ENCODE results near the gene PALD1.

The PALD1 gene

DNA sequence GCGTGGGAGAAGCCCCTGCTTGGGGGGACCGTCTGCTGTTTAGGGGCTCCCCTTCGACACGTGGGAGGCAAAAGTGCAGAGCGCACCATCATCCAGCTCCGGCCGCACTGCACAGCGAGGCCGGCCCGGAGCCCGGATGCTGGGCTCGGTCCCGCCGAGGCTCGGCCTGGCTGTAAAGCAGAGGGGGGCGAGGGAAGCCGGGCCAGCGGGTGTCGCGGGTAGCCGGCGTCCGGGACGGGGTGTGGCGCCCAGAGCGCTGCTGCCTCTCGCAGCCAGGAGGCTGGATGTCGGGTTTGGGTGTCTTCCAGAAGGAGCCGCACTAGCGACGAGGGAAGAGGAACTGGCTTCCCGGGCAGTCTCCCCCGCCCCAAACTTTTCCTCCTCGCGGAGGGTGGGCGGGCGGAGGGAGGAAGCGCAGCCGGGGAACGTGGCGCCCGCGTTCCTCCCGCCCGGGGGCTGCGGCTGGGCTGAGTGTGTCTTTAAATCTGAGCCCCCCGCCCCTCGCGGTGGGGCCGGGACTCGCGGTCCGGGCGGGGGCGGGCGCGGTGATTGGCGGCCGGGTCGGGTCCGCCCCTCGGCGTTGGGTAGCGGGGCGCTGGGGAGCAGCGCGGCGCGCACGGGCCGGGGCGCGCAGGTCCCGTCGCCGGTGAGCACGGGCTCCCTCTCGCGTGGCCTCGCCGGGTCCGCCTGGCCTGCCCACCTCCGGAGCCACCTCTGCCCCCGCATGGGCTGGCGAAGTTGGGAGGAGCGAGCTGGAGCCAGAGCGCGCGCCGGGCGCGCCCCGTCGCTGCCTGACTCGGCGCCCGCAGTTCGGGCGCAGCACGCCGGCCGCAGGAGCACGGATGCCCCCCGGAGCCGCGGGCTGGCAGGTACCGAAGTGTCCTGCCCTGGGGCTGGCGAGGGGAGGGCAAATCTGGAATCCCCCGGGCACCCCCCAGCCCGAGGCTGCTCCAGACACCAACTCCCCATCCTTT, at the start of gene PALD1:
PALD1 (plus strand) TSS at position 577 of the 974 bp plus-strand sequence. CDS start 47,185 bp downstream, outside the sequence.
- DNase-seq, result peak; percentile 53 to 65

DNA sequence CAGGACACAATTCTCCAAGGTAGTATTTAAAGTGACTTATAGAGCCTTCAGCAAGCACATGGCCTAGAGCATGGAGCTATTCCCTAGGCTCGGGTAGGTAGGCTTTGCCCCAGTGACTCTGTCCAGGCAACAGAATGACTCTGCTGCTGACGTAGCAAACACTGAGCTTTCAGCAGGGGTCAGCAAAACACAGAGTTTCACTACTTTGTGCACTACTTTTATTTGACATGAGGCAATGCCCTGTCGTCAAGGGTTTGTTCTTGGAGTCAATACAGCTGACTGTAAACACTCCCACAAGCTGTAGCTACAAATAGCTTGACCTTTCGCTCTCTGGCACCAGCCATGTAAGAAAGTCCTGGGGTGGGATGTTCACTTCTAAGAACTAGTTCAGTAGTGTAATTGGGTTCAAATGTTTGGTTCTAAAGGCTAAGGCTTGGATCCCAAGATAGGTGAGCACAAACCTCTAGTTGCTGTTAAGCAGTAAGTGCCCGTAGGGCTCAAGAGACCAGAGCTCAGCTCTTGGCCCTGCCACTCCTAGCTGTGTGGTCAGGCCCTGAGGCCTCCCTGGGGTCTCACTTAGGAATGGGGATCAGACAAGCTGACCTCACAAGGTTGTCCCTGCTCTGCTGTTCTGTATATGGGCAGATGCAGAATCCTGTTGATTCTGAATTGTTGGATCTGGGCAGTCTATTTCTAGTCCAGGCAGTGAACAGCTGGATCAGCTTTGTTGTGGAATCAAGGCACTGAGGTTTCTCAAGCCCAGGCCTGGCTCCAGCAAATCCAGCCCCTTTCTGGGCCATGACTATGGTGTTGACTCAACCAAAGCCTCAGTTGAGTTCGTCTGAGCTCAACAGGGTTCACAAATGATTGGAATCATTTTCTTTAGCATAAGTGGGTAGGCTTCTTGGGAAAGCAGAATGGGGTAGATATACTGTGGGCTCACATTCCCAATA, 47.8 kb upstream of the PALD1 start:
- no peak for DNase-seq

DNA sequence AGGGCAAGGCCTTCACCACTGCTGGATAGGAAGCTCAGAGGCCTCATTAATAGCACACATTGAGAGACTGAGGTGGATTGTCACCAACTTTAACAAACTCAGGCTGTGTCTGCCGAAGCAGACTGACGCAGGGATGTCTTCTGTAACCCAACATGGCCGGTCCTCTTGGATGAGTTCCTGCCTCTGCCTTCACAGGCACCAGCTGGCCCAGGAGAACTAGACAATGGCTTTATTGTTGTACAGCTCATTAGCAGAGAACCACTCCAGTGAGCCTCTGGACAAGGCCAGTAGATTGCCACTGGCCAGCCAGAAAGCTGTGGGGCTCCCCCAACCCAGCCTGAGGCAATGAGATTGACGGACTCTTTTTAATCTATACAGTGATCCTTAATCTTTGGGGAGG, 46.5 kb upstream of the PALD1 start:
- no peak for DNase-seq

DNA sequence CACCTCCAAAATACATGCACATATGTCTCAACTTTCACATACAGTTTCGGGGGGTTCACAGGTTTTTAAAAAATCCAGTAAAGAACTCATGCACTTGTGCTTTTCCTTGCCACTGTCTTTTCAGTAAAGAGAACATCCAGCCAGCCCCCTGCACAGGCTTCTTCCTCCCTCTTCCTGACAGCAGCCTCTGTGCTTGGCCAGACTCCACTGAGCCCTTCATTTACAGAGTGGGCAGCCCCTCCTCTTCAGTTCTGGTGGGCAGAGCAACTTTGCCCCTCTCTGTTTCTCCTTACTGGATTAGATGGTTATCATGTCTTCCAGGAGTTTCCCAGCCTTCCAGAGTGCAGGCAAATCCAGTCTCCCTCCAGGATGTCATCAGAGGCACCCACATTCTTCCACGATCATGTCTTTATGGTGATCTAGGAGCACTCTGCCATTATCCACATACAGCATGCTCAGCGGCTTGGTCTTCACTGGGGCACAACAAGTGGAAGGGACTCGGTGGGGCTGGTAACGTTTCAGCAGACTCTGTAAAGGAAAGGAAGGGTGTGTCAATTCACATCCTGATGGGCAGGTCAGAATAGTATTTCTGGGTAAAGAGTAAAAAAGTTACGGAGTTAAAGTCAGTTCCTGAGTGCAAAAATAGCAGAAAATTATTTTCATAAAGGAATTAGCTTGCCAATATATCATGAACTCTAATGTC, 45.9 kb upstream of the PALD1 start:
- no peak for DNase-seq

DNA sequence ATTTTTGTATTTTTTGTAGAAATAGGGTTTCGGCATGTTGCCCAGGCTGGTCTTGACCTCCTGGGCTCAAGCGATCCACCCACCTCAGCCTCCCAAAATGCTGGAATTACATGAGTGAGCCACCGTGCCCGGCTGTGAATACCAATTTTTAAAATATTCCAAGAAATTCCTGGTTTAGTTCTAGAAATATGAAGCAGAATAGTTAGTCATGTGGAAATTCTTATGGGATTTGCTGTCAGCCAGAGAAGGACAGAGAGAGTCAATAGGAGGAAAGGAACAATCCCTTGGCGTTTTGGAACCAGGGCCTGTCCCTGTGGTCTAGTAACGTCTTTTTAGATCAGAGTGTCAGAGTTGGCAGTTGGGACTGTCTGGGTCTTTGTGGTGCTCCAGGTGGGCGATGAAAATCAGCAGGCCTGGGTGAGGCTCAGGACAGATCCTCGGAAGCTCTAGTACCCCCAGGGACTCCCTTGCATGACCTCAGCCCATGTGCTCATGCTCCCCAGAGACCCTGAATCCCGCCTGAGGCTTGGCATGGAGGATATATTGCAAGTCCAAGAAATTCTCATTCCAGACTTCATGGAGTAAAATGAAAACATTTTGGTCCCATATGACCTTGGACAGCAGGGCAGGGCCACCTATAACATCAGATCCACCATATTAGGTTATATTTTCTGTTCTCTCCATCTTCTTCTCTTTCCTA, 44.8 kb upstream of the PALD1 start:
- no peak for DNase-seq

DNA sequence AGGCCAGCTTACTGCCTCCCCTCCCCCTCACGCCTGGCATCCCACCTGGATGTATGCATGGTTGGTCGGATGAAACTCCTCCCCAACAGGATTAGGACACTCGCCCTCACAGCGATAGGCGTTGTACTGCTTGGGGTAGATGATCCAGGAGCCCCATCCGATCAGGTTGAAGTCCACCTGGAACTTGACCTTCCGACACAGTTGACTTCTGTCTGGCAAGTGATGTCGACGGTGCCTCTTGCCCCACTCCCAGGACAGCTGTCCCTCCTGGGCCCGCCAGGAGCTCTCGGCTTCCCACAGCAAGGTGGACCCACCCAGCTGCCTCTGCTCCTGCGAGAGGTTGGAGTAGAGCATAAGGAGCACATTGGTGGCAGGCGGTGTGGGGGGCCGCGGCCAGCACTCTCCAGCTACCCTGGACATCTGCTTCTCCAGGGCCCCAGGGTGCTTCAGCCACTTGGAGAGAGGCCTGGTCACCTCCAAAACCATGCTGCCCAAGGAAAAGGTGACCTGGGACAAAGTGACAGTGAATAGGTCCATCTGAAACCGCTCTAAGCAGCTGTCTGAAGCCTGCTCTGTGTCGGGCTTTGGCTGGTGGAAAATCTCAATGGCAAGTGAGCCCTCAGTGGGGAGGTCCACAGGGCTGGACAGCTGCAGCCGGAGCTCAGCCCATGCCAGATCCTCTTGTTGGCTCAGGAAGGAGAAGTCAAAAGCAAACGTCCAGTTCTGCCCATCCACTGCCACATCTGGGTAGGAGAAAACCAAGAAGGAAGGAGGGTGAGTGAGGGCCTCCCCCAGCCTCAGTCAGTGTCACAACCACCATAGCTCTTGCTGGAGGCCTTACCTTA, 43.1 kb upstream of the PALD1 start:
- DNase-seq, result no peak

DNA sequence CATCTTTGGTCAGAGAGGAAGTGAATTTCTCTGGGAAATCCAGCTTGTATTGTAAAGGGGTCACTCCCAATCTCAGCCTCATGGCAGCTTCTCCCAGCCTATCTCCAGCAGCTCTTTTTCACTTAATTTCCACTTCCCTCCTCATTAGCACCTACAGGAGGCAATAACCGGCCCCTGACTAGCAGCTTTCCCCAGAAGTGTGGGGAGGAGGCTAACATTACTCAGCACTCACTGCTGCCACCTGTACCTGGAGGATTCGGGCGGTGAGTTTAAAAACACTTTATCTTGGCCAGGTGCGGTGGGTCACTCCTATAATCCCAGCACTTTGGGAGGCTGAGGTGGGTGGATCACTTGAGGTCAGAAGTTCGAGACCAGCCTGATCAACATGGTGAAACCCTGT, 40.8 kb upstream of the PALD1 start:
- DNase-seq, result no peak

DNA sequence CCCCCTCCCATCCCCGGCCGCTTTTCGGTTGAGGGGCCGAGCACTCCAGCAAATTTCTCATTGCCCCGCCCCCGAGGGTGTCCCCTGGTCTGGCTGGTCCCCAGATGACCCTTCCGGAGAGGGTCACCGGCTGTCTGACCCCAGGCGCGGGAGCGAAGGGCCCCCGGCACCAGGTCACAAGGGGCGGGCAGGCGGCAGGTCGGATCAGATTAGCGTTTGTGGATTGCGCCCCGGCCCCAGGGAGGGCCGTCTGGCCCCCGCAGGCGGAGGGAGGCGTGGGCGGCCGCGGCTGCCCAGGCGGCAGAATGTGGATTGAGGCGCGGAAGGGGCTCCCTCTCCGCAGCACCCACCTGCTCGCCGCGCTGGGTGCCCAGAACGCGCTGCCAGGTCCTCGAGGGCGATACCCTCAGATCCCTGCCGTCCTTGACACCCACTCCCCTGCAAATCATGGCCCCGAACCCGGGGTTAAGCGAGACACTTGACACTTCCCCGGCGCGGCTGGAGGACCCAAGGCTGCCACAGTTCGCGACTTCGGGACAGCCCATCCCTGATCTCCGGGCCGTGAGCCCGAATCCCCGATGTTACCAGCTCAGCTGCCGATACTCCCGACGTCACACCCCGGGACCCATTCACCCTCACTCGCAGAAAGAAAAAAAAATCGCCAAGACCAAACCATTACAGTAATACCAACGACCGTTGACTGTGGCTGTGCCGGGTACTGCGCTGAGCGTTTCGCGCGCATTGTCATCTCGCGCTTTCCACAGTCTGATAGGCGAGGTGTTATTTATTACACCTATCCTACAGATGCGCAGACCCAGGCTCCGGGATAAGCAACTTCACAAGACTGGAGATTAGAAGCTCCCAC, 38.0 kb upstream of the PALD1 start:
- no peak for DNase-seq

DNA sequence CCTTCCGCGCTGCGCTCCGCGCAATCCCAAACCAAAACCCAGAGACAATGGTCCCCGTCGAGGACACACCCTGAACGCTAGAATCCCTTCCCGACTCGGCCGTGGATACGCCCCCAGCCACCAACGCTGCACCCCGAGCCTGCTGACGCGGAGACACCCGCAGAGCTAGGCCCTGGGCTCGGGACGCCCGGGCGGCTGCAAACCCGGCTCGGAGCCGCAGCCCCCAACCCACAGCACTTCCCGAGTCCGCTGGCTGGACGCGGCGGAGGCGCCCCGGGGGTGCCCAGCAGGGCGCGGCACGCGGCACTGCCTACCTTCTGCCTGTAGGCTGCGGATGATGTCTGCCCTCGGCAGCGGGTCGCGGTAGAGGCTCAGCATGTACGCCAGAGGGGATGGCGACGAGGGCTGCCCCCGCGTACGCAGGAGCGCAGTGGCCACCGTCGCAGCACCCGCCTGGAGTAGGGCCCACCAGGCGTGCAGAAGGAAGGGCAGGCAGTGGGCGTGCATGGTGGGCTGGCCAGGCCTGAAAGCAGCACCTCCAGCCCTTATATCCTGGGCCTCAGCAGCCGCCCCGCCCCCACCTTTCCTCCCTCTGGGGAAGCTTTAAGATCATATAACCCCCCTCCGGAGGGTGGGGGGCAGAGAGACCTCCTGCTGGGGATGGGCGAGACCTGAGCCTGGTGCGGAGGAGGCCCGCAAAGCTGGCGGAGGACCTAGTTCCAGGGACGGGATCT, 37.2 kb upstream of the PALD1 start, which contains the start of gene NODAL:
NODAL (minus strand) TSS at position 521 of the 734 bp plus-strand sequence; CDS start at position 507, 14 bp downstream.
- DNase-seq, result no peak

DNA sequence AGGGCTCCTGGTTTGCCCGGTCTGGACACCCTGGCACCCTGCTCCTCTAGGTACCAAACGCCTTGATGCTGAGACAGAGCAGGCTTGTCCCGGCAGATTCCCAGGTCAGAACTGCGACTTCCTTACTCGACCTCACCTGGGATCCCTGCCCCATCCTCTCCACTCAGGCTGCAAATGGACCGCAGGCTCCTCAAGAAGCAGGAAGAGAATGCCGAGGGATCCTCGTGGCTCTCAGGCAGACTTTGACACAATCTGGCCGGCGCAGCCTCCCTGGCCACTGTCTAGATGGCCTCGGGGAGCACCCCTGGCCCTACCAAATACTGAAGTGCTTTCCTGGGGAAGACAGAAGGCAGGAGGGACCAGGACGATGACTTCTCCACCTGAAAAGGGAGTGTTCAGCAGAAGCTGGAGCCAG, 36.7 kb upstream of the PALD1 start:
- no peak for DNase-seq

DNA sequence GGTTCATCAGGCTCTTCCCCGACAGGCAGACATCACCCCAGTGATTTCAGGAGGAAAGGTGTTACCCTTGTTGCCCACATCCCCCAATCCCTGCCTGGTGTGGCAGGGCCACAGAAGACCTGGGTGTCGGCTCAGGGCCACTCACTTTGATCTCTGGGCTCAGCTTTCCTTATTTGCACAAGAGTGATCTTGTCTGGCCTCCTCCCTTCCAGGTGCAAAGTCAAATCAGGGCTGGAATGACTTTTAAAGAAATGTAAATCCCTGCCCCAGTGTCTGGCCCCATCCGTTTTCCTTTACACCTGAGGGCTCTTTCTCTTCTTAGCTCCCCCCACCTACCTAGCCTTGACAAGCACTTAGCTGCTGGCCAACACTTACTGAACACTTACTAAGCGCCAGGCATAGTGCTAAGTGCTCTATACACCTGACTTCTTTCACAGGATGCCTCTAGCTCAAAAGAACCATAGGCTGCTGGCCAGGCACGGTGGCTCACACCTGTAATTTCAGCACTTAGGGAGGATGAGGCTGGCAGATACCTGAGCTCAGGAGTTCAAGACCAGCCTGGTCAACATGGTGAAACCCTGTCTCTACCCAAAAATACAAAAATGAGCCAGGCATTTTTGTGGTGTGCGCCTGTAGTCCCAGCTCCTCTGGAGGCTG, 36.1 kb upstream of the PALD1 start:
- DNase-seq, result no peak

DNA sequence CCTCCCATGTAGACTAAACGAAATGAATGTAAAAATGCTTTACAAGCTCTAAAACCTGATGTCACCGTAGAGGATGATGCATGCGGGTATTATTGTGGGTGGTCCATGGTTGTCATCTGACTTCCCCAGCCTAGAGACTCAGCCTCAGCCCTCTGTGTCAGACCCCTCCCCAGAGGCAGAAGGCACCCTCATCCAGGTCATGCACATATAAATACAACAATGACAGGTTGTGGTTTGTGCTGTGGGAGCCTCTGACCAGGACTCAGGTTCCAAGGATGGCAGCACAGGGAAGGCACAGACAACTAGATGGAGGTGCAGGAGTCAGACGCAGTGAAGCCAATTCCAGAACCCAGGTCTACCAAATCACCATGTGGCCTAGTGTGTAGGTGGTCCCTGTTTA, 33.8 kb upstream of the PALD1 start:
- DNase-seq, result no peak

DNA sequence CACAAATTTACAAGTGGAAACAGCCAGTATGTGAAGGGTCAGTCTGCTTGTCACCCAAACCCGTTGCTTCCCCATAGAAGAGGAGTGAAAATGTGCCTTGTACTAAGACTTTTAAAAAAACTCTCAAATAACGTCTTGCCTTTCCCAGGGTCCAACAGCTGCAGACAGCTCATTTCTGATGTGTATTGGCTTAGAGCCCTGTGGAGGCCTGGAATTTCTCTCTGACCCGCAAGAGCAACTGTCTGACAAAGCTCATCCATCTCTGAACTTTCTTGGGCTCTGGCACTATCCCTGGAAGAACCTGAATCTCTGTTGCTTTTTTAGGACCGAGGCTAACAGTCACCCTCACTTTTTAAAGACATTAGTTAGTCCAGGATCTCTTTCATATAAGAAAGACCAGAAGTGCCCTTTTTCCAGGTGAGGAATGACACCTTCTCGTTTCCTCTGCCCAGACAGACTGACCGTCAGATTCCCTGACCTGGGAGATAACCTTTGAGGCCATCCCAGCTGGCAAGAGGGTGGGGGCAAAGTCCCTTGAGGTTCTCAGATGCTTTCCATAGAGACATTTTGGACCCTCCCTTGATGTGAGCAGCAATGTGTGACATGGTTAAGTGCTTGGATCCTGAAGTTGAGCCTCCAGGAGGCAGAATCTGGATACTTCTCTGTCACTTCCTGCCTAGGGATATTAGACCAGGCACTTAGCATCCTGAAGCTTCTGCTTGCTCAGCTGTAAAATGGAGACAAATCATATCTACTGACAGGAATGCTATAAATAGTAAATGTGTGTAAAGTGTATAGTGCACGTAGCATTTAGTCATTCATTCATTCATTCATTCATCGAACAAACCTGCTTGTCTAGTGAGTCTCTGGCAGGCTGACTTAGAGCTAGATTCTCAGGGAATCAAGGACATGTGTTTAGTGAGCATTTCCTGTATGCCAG, 32.6 kb upstream of the PALD1 start:
- no peak for DNase-seq

DNA sequence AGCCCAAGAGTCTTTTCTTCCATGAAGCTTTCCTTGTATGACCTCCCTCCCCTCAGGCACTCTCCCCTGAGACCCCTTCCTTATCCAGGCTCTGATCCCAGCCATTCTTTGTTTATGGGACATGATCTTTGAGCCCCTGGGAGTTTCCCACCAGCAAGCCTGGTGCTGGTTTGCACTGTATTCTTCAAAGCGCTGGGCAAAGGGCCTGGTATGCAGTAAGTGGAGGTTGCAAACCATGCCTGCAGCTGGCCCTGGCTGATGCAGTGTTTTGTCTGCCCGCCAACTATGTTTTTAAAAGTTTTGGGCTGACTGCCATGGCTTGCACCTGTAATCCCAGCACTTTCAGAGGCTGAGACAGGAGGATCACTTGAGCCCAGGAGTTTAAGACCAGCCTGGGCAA, 30.3 kb upstream of the PALD1 start:
- no peak for DNase-seq

DNA sequence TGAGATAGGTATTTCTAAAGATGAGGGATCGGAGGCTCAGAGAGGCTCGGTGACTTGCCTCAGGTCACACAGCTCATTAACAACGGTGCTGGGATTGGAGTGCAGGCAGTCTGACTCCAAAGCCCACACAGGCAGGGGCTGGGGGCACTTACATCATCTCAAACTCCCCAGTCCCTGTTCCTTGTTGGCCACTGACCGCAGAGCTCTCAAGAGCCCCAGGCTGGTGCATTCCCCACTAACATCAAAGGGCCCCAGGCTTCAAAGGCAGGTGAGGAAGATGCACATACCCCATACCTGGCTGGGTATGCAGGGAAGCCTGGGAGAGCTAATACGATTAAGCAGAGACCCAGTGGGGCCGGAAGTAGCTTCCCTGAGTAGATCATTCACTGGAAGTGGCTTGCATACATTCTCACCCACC, 23.3 kb upstream of the PALD1 start:
- DNase-seq, result no peak

DNA sequence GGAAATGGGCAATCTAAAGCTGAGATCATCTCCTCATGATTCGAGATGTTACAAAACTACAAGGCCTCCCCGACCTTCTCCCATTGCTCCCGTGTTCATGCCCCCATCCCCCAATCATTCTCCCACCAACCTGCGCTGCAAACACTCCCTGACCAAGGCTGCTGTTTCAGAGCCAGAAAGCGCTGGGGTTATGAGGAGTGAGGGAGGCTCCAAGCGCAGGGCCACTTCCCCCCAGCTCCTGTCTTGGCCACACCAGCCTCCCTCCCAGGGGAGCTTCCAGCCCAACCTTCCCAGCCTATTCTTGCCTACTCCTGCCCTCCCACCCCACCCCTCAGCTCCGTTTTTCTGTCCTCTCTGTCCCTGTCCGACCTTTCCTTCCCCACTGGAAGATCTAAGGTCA, 22.4 kb upstream of the PALD1 start:
- no peak for DNase-seq

DNA sequence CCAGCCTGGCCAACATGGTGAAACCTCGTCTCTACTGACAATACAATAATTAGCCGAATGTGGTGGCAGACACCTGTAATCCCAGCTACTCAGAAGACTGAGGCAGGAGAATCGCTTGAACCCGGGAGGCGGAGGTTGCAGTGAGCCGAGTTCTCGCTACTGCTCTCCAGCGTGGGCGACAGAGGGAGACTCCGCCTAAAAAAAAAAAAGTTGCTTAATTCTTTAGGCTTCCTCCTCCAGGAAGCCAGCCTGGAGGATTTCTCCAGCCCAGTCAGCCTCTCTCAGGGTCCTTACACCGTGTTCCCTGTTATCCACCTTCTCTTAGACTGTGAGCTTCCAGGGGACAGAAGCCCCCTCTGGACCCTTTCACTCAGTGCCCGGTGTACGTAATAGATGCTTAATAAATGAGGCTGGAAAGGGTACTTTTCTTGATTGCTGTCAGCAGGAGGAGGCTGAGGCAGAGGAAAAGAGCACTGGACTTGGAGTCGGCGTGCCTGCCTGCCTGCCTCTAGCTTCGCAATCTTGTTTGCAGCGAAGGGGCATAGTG, 20.7 kb upstream of the PALD1 start:
- no peak for DNase-seq
